ENCODE measurements around the gene NHS.

The NHS gene

GRCh38 chrX:17725181-17725580 is 350.2 kb downstream of the NHS start:
- TF ChIP-seq CTCF (IDR thresholded peaks at IDR 0.05): no peak
- TF ChIP-seq ZFX (IDR thresholded peaks at IDR 0.05; ENCODE audit: borderline replicate concordance): no peak
- H3K27ac ChIP-seq: no peak overlapping the region

GRCh38 chrX:17732138-17732783 is 357.3 kb downstream of the NHS start:
- no peak overlapping the region for H3K27ac ChIP-seq
- TF ChIP-seq CTCF (IDR thresholded peaks at IDR 0.05) (no peak), ZFX (IDR thresholded peaks at IDR 0.05; ENCODE audit: borderline replicate concordance) (no peak)

GRCh38 chrX:17735406-17735805 is 360.4 kb downstream of the NHS start:
- H3K27ac ChIP-seq: peak overlapping the region; percentile 78

GRCh38 chrX:17736478-17736855 is 361.5 kb downstream of the NHS start:
- TF ChIP-seq CTCF (IDR thresholded peaks at IDR 0.05): no peak
- TF ChIP-seq ZFX (IDR thresholded peaks at IDR 0.05; ENCODE audit: borderline replicate concordance): no peak
- H3K27ac ChIP-seq: peak overlapping the region; percentile 78

More at GRCh38 chrX:17735406-17735805, 360.4 kb downstream of the NHS start:
- TF ChIP-seq ZFX (IDR thresholded peaks at IDR 0.05; ENCODE audit: borderline replicate concordance) (no peak), CTCF (IDR thresholded peaks at IDR 0.05) (no peak)

- peak within 1 kb of the TSS; percentile 78 for H3K27ac ChIP-seq
- TF ChIP-seq ZFX (IDR thresholded peaks at IDR 0.05; ENCODE audit: borderline replicate concordance) (no peak), CTCF (IDR thresholded peaks at IDR 0.05) (no peak)
Measured at GRCh38 chrX:17736856-17737709, 362.1 kb downstream of the NHS start, which contains the start of gene SCML1. Gene SCML1 (plus strand): TSS chrX:17737493. CDS start chrX:17744187, 6,694 bp downstream.

- peak overlapping the region; percentile 78 for H3K27ac ChIP-seq
- TF ChIP-seq ZFX (IDR thresholded peaks at IDR 0.05; ENCODE audit: borderline replicate concordance) (no peak), CTCF (IDR thresholded peaks at IDR 0.05) (no peak)
Measured at GRCh38 chrX:17737710-17737985, 362.6 kb downstream of the NHS start.
